Neural progenitor cell (in vitro differentiated cells): ENCODE measurements around the gene VWA8. TPM values are rescaled to one million over a fixed set of nuclear protein-coding genes. Genes with fewer than 3 reads are reported as not detected.
A peak's percentile ranks its signal among the peaks of the same experiment; 100 is the strongest.

ENCODE experiments used
- DNase-seq: peaks from one replicate; pipeline ENCODE4 v3.0.0-alpha.2; 2016; ENCODE audit warnings: low spot score
- H2AFZ ChIP-seq: fragments of 200-600 bp; sonication (generic); replicated peaks from 2 replicates; pipeline ENCODE4 v1.6.1; 2016; ENCODE audit warnings: antibody characterized with exemption
- H3F3A ChIP-seq: fragments of 200-600 bp; sonication (generic); 2 replicates; pipeline ENCODE4 v1.6.1; 2016; ENCODE audit warnings: antibody characterized with exemption, low read depth
- H3K27ac ChIP-seq: fragments of 200-600 bp; sonication (generic); 2 replicates; pipeline ENCODE4 v1.5.1; 2016; ENCODE audit warnings: mild to moderate bottlenecking
- H3K27me3 ChIP-seq: fragments of 200-600 bp; sonication (generic); 2 replicates; pipeline ENCODE4 v1.6.1; 2016; ENCODE audit warnings: mild to moderate bottlenecking, moderate library complexity
- H3K36me3 ChIP-seq: fragments of 200-600 bp; sonication (generic); 2 replicates; pipeline ENCODE4 v1.5.1; 2016
- H3K4me1 ChIP-seq: fragments of 200-600 bp; sonication (generic); 2 replicates; pipeline ENCODE4 v1.6.1; 2016; ENCODE audit warnings: mixed run types
- H3K4me2 ChIP-seq: fragments of 200-600 bp; sonication (generic); 2 replicates; pipeline ENCODE4 v1.6.1; 2016
- H3K4me3 ChIP-seq: fragments of 200-600 bp; sonication (generic); 2 replicates; pipeline ENCODE4 v1.5.1; 2016
- H3K79me2 ChIP-seq: fragments of 200-600 bp; sonication (generic); 2 replicates; pipeline ENCODE4 v1.6.1; 2016; ENCODE audit warnings: low read depth
- H3K9ac ChIP-seq: fragments of 200-600 bp; sonication (generic); 2 replicates; pipeline ENCODE4 v1.6.1; 2016
- H3K9me3 ChIP-seq: fragments of 200-600 bp; sonication (generic); 2 replicates; pipeline ENCODE4 v1.5.1; 2016; ENCODE audit warnings: low read depth
- H4K20me1 ChIP-seq: fragments of 200-600 bp; sonication (generic); 2 replicates; pipeline ENCODE4 v1.6.1; 2016; ENCODE audit warnings: low read depth
- H3K27ac Mint-ChIP-seq: 3 replicates; pipeline ENCODE4 v1.8.0; 2021; ENCODE audit warnings: mixed read lengths
- H3K27me3 Mint-ChIP-seq: 2 replicates; pipeline ENCODE4 v1.8.0; 2022; ENCODE audit warnings: low read depth, mild to moderate bottlenecking, inconsistent platforms, moderate library complexity, mixed read lengths; ENCODE audit not compliant: insufficient read depth
- H3K36me3 Mint-ChIP-seq: 3 replicates; pipeline ENCODE4 v1.8.0; 2021; ENCODE audit warnings: mixed read lengths
- H3K4me1 Mint-ChIP-seq: 3 replicates; pipeline ENCODE4 v1.8.0; 2021; ENCODE audit warnings: mixed read lengths
- H3K4me3 Mint-ChIP-seq: 3 replicates; pipeline ENCODE4 v1.8.0; 2021; ENCODE audit warnings: mild to moderate bottlenecking, moderate library complexity, mixed read lengths
- H3K9me3 Mint-ChIP-seq: 3 replicates; pipeline ENCODE4 v1.8.0; 2020; ENCODE audit warnings: mixed read lengths
- CTCF ChIP-seq: fragments of 200-600 bp; sonication (generic); IDR thresholded peaks from 2 replicates; pipeline ENCODE4 v1.5.1; 2017; ENCODE audit warnings: antibody characterized with exemption, mild to moderate bottlenecking
- EZH2 ChIP-seq: fragments of 200-600 bp; sonication (generic); IDR thresholded peaks from 2 replicates; pipeline ENCODE4 v1.6.1; 2017; ENCODE audit warnings: antibody characterized with exemption, mild to moderate bottlenecking, moderate library complexity
- EZH2phosphoT487 ChIP-seq: fragments of 200-600 bp; sonication (generic); IDR thresholded peaks from 2 replicates; pipeline ENCODE4 v1.6.1; 2017; ENCODE audit warnings: antibody characterized with exemption
- total RNA-seq: library from RNA; depleted of rRNA; stranded (reverse); fragments of >200 nt; gene quantifications from 2 replicates; pipeline ENCODE4 v1.2.3, GENCODE V29; 2015; ENCODE audit warnings: low replicate concordance

The VWA8 gene
- total RNA-seq: 12.4 and 12.6 TPM in 2 replicates

GRCh38 chr13:41960637-41961465, at the start of gene VWA8:
Gene VWA8 (minus strand): TSS chr13:41961109. CDS start chr13:41961015, 94 bp downstream.
- peaks cover 37% of the 10 kb centered on the region for H3K79me2 ChIP-seq

GRCh38 chr13:42009057-42009456, 48.1 kb upstream of the VWA8 start:
- no peaks in the 10 kb centered on the region for H3K4me1 ChIP-seq
- no peak for TF ChIP-seq EZH2
- TF ChIP-seq EZH2phosphoT487: no peak
- no peak for TF ChIP-seq CTCF
- H3K4me3 ChIP-seq: no peak overlapping the region
- no peaks in the 10 kb centered on the region for H3K9me3 ChIP-seq
- no peaks in the 10 kb centered on the region for H3K36me3 Mint-ChIP-seq
- H2AFZ ChIP-seq: no peak overlapping the region
- H3K27me3 Mint-ChIP-seq: peaks cover 3% of the 10 kb centered on the region
- H3F3A ChIP-seq: no peaks in the 10 kb centered on the region
- H3K27me3 ChIP-seq: no peaks in the 10 kb centered on the region
- H3K36me3 ChIP-seq: no peaks in the 10 kb centered on the region
- no peak overlapping the region for H3K27ac Mint-ChIP-seq
- no peak overlapping the region for H3K27ac ChIP-seq
- H3K4me1 Mint-ChIP-seq: peaks cover 2% of the 10 kb centered on the region
- no peaks in the 10 kb centered on the region for H3K9me3 Mint-ChIP-seq
- no peak overlapping the region for H3K9ac ChIP-seq
- H3K79me2 ChIP-seq: no peaks in the 10 kb centered on the region
- no peak overlapping the region for H3K4me2 ChIP-seq
- H3K4me3 Mint-ChIP-seq: no peak overlapping the region
- no peak for DNase-seq
- H4K20me1 ChIP-seq: no peaks in the 10 kb centered on the region

More at GRCh38 chr13:41960637-41961465, at the start of gene VWA8:
- Mint-ChIP-seq H3K9me3 (no peaks in the 10 kb centered on the region), H3K4me3 (peak within 1 kb of the TSS; percentile 95), H3K4me1 (peaks cover 20% of the 10 kb centered on the region), H3K27me3 (peaks cover 6% of the 10 kb centered on the region), H3K27ac (peak within 1 kb of the TSS; percentile 89), H3K36me3 (peaks cover 3% of the 10 kb centered on the region)
- no peaks in the 10 kb centered on the region for H4K20me1 ChIP-seq
- peak; percentile 84 for DNase-seq
- H3K36me3 ChIP-seq: no peaks in the 10 kb centered on the region
- peak within 1 kb of the TSS; percentile 34 for H3K9ac ChIP-seq
- no peak within 1 kb of the TSS for H3K27ac ChIP-seq
- peak within 1 kb of the TSS; percentile 70 for H3K4me3 ChIP-seq
- peak within 1 kb of the TSS; percentile 97 for H2AFZ ChIP-seq
- no peak for TF ChIP-seq EZH2phosphoT487
- TF ChIP-seq CTCF: no peak
- peak; percentile 1 for TF ChIP-seq EZH2
- H3K4me2 ChIP-seq: peak within 1 kb of the TSS; percentile 85
- peaks cover 15% of the 10 kb centered on the region for H3F3A ChIP-seq
- no peaks in the 10 kb centered on the region for H3K9me3 ChIP-seq
- no peaks in the 10 kb centered on the region for H3K4me1 ChIP-seq
- peaks cover 9% of the 10 kb centered on the region for H3K27me3 ChIP-seq

GRCh38 chr13:42007844-42008243, 46.9 kb upstream of the VWA8 start:
- Histone ChIP-seq H3K9me3 (no peaks in the 10 kb centered on the region), H3K4me3 (no peak overlapping the region), H3K27me3 (no peaks in the 10 kb centered on the region), H2AFZ (no peak overlapping the region), H3F3A (no peaks in the 10 kb centered on the region), H3K36me3 (no peaks in the 10 kb centered on the region), H3K4me2 (no peak overlapping the region), H3K4me1 (no peaks in the 10 kb centered on the region), H4K20me1 (no peaks in the 10 kb centered on the region), H3K9ac (no peak overlapping the region), H3K27ac (no peak overlapping the region), H3K79me2 (no peaks in the 10 kb centered on the region)
- Mint-ChIP-seq H3K4me3 (no peak overlapping the region), H3K36me3 (no peaks in the 10 kb centered on the region), H3K9me3 (no peaks in the 10 kb centered on the region), H3K27me3 (peaks cover 3% of the 10 kb centered on the region), H3K27ac (no peak overlapping the region), H3K4me1 (peaks cover 2% of the 10 kb centered on the region)
- no peak for TF ChIP-seq EZH2
- TF ChIP-seq EZH2phosphoT487: no peak
- TF ChIP-seq CTCF: no peak
- no peak for DNase-seq
